ENCODE results near the gene KRTAP5-7.
"Not testable (repeated sequence)": the region's sequence is repeated elsewhere in the genome, so short reads cannot be mapped to it uniquely, and the experiment has no call there.

The KRTAP5-7 gene

GRCh38 chr11:71496421-71496820, 30.6 kb upstream of the KRTAP5-7 start:
- no peak for DNase-seq

GRCh38 chr11:71498091-71498490, 29.0 kb upstream of the KRTAP5-7 start:
- no peak for DNase-seq

- no peak for DNase-seq
Observed at GRCh38 chr11:71499125-71499524, 27.9 kb upstream of the KRTAP5-7 start.

DNA sequence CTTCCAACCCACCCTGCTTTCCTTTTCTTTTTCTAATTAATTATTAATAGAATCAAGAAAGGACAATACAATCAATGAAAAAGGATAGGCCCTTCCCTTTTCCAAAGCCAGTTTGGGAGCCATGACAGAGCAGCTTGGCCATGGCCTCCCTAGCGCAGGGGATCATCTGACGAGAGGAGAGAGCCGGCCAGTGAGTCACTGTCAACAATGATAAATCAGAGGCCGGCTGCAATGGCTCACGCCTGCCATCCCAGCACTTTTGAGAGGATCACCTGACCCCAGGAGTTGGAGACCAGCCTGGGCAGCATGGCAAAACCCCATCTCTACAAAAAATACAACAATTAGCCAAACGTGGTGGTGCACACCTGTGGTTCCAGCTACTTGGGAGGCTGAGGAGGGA, 27.5 kb upstream of the KRTAP5-7 start:
- no peak for DNase-seq

DNA sequence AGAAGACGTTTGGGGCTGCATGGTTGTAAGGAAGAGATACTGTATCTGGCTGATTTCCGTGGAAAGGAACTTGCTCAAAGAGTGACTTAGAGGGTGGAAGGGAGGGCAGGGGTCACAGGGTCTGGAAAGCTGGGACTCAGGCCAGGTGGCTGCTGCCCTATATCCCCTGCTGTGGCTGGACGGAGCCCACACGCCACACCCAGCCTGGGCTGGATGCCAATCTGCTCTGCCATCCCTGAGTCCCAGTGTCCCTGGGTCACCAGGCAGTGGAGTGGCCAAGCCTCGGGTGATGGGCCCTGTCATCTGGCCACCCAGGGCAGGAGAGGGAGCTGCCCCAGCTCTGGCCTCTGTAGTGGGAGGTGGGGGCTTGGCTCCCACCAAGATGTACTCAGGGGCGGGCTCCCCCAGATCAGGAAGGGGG, 26.5 kb upstream of the KRTAP5-7 start:
- no peak for DNase-seq

DNA sequence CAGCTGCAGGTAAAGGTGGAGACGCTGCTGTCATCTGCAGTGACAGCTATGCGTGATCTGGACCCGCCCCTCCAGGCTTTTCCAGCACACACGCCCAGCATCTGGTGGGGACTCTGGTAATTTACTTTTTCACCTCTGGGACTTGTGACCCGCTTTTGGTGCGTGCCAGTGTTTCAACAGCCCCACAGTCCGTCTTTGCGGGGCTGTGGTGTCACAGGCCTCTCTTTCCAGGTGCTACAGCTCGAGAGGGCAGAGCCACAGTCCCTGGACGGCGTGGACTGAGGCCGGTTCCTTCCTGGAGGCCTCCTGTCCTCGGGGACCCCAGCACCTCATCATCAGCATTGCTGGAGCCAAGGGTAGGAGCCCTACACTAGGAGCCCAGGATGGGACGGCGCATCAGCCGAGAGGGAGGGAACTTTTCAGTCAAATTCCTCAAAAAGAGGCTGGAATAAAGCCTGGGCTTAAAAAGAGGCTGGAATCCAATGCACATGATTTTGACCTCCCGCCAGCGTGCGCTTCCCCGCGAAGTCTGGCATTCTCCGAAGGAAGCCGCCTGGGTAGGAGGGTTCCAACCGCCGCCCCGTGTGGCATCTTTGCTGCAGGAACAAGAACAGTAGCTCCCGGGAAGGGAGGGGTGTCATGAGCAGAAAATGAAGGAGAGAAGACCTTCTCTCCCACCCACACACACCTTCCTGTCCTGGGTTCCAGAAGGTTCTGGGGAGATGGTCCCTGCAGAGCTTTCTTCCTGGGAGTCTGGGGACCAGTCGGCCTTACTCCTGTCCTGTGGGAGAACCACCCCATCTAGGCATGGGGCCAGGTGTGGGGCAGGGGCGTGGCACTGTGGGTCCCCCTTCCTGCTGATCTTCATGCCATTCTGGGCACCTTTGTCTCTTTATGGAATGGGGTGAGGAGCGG, 25.7 kb upstream of the KRTAP5-7 start:
- no peak for DNase-seq

GRCh38 chr11:71502026-71502425, 25.0 kb upstream of the KRTAP5-7 start:
- no peak for DNase-seq

DNA sequence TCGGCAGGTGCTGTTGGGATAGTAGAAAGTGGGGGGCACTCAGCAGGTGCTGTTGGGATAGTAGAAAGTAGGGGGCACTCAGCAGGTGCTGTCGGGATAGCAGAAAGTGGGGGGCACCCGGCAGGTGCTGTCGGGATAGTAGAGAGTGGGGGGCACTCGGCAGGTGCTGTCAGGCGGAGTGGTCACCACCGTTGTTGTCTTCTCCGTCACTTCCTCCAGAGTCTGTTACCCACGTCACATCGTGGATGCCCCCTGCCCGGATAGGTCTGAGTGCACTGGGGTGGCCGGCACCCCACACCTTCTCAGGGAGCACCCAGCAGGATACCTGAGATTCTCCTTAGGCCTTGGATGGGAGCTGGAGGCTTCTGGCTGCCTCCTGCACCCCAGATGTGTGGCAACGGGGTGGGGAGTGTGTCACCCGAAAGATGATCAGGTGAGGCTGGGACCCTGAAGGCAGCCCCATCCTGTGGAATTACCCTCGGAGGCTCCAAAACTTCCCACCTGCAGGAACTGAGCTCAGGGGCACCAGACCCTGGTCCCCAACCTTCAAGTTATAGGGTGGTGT, 24.1 kb upstream of the KRTAP5-7 start:
- no peak for DNase-seq

DNA sequence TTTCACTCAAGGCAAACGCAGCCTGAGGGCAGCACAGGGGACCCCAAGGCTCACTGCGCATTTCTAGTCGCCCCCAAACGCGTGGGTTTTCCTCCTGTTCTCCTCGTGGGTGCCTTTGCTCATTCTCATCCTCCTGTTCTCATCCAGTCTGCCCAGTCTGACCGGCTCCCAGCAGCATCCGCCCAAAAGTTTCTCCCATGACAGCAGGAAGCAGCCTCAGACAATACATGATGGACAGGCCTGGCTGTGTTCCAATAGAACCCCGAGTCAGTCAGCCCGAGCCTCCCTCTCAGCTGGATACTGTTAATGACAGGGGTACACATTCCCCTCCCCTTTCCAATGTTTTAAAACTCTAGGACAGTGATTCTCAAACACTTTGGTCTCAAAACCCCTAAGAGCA, 22.5 kb upstream of the KRTAP5-7 start:
- no peak for DNase-seq

DNA sequence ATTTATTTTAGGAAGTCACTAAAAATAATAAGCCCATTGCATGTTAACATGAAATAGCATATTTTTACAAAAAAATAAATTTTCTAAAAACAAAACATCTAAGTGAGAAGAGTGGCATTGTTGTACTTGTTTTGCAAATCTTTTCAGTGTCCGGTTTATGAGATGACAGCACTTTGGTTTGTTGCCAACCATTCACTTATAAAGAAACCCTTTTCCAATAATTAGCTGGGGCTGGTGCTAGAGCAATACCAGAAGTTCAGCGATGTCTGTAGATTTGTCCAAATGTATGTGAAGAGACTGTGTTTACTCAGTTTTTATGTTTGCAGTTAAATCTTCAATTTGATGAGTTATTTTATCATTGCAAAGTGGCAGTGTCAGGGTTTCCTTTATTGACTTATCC, 22.1 kb upstream of the KRTAP5-7 start:
- DNase-seq: no peak

GRCh38 chr11:71505781-71506180, 21.3 kb upstream of the KRTAP5-7 start:
- no peak for DNase-seq

- DNase-seq: no peak
Observed at GRCh38 chr11:71507102-71507501, 20.0 kb upstream of the KRTAP5-7 start.

DNA sequence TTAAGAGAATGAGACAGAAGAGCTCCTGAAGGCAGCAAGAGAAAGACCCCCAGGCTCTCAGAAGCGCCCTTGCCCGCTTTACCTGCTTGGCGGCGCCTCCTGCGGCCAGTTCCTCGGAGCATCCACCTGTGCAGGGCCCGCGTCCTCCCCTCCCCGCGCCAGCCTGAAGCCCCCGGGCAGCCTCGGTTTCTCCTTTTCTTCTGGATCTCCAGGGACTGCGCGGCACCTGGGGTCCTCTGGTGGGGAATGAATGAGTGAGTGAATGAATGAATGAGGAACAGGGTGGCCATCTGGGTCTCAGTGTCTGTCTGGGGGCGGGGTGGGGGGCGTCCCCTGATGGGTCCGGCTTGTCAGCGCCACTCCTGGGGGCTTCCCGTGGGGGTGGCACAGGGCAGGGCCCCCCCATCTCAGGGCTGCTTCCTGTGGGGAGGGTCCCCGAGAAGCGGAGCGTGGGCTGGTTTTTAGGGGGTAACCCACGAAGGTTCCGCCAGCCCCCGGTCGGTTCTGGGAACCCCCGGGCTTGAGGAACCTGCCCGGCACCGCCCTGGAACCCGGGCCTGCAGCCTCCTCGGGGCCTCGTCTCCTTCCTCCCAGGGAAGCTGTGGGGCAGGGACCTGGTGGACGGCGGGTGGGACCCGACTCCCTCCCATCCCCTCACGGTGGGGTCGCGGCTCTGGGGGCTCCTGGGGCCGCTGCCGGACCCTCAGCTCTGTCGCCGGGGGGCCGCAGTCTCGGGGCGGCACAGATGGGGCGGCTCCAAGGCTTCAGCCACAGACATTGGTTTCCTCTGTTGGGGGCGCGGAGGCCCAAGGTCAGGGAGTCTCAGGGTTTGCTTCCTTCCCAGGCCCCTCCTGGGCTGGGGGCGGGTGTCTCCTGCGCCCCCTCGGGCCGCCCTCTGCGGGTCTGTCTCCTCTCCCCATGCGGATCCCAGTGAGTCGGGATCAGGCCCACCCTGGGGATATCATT, 8.3 kb upstream of the KRTAP5-7 start:
- no peak for DNase-seq

GRCh38 chr11:71519546-71519945, 7.5 kb upstream of the KRTAP5-7 start:
- no peak for DNase-seq

DNA sequence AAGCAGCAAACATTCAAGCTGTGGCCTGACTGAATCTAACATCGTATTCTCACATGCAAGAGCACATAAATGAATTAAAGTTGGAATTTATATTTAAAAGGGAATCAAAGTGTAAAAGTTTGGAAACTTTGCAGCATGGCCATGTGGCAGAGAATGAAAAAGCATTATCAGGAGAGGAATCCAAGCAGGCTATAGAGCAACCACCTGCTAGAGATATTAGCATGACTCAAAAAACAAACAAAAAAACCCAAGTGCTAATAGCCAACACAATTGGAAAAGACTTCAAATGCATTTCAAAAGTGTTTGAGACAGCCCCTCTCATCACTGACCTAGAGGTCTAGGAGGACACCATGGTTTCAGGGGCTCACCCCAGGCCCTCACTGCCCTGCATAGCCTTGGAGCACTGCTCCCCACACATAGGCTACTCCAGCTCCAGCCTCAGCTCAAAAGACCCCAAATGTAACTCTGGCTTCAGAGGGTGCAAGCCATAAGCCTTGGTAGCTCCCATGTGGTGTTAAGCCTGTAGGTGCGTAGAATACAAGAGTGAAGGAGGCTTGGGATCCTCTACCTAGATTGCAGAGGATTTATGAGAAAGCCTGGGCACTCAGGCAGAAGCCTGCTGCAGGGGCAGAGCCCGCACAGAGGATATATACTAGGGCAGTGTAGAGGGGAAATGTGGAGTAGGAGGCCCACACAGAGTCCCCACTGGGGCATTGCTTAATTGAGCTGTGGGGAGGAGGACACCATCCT, 1.7 kb upstream of the KRTAP5-7 start:
- DNase-seq: no peak

- no peak for DNase-seq
Observed at GRCh38 chr11:71525938-71526495, 1.1 kb upstream of the KRTAP5-7 start.

GRCh38 chr11:71527576-71528210, 626 bp downstream of the KRTAP5-7 start:
- DNase-seq: no peak

DNA sequence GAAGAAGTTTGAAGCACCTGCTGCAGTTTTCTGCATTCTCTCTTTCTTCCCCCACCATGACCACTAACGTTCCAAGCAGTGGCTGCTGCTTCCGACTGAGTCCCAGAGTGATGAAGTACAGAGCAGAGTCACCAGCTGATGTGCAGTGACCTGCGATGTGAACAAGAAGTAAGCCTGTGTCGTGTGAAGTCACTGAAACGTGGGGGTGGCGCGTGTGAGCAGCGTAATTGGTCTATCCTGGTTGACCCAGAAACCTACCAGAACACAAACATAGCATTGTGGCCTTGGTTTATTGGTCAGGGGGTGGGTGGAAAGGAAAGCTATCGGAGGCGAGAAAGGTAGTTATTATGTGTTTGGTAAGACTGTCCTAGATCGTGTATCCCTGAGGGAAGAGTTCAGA, 3.5 kb downstream of the KRTAP5-7 start:
- DNase-seq: no peak

DNA sequence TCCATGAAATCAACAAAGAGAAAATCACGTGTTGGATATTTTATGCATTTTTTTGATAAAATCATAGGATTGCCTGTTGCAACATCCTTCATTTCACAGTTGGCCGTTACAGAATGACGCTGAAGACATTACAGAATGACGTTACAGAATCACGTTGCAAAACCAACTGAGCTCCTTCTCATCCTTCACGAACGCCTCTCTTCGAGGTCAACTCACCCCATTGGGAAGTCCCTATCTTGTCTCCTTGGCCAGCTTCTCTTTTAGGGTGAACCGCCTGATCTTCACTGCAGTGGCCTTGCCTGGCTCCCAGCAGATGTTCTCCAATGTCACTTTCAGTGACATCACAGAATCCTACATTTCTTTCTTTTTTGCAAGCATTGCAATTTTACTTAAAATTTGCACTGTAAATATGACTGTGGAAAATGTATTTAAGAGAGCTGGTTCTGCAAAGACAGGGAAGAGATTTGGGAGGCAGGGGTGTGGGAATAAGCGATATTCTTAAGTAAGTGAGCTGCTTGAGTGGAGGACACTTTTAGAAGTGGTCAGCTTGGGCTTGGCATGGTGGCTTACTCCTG, 5.1 kb downstream of the KRTAP5-7 start:
- no peak for DNase-seq

- not testable (repeated sequence) for DNase-seq
Observed at GRCh38 chr11:71534711-71535608, 7.9 kb downstream of the KRTAP5-7 start.

Data from NK-92 treated with Interleukin-12 subunit alpha and Interleukin-12 subunit beta, amount 100 ng/mL, for 24 hours (cell line).